ENCODE data around the gene CORT.

GRCh38 chr1:10472220-10473144 lies 22.7 kb downstream of the CORT start, which contains the start of gene DFFA:
- TF ChIP-seq EZH2 (IDR thresholded peaks at IDR 0.05; ENCODE audit: borderline replicate concordance, insufficient read depth, low read length, poor library complexity, severe bottlenecking) (no peak), POLR2AphosphoS5 (IDR thresholded peaks at IDR 0.05) (peak; percentile 79), CTCF (IDR thresholded peaks at IDR 0.05; ENCODE audit: poor library complexity, severe bottlenecking) (no peak), EP300 (conservative IDR thresholded peaks at IDR 0.05; ENCODE audit: poor library complexity, severe bottlenecking) (peak; percentile 52)

All from neural cell (in vitro differentiated cells).